Activated CD8-positive, alpha-beta T cell treated with anti-CD3 and anti-CD28 coated beads, Interleukin-2, amount 10 ng/mL, durations not matched to agents 7 days and 5 days (primary cell): ENCODE results near the gene TRIM46. TPM values are rescaled to one million over a fixed set of nuclear protein-coding genes. Genes with fewer than 3 reads are reported as not detected.
"Not testable (repeated sequence)": the region's sequence is repeated elsewhere in the genome, so short reads cannot be mapped to it uniquely, and the experiment has no call there.

Source experiments
- ATAC-seq: fragments of 150-1000 bp; cut with Tn5 transposase; one replicate; pipeline ENCODE4 v1.10.0; 2021; ENCODE audit warnings: moderate library complexity
- CTCF ChIA-PET: fragments of 350-600 bp; sonication (Branson Sonifier 250); formaldehyde crosslinking; loops from one replicate; lab custom pipeline; 2021; ENCODE audit warnings: antibody characterized with exemption; lab: Charles Lee
- POLR2A ChIA-PET: fragments of 350-600 bp; sonication (Branson Sonifier 250); formaldehyde crosslinking; loops from one replicate; lab custom pipeline; 2021; ENCODE audit warnings: antibody characterized with exemption; lab: Charles Lee
- DNase-seq: peaks from one replicate; pipeline ENCODE4 v3.0.0-alpha.2; 2020
- H3K27ac Mint-ChIP-seq: one replicate; pipeline ENCODE4 v1.8.0; 2021; ENCODE audit warnings: mild to moderate bottlenecking, mixed read lengths
- H3K27me3 Mint-ChIP-seq: one replicate; pipeline ENCODE4 v1.8.0; 2021; ENCODE audit warnings: low read depth, mixed read lengths
- H3K36me3 Mint-ChIP-seq: one replicate; pipeline ENCODE4 v1.8.0; 2021; ENCODE audit warnings: low read depth, mixed read lengths
- H3K4me1 Mint-ChIP-seq: one replicate; pipeline ENCODE4 v1.8.0; 2021; ENCODE audit warnings: low read depth, mixed read lengths
- H3K4me3 Mint-ChIP-seq: one replicate; pipeline ENCODE4 v1.8.0; 2021; ENCODE audit warnings: mild to moderate bottlenecking, mixed read lengths
- H3K9me3 Mint-ChIP-seq: one replicate; pipeline ENCODE4 v1.8.0; 2022; ENCODE audit warnings: mixed read lengths; ENCODE audit not compliant: insufficient read depth
- total RNA-seq, 2 experiments: library from RNA; stranded (reverse); gene quantifications; one replicate each; pipeline ENCODE4 v1.2.3, GENCODE V29; 2021

Gene TRIM46
- total RNA-seq, 2 experiments from 2014 or later = 14.6 TPM

GRCh38 chr1:155188268-155188667 is 14.6 kb downstream of the TRIM46 start:
- H3K9me3 Mint-ChIP-seq = no peaks in the 10 kb centered on the region
- CTCF ChIA-PET = no interaction called here

DNA sequence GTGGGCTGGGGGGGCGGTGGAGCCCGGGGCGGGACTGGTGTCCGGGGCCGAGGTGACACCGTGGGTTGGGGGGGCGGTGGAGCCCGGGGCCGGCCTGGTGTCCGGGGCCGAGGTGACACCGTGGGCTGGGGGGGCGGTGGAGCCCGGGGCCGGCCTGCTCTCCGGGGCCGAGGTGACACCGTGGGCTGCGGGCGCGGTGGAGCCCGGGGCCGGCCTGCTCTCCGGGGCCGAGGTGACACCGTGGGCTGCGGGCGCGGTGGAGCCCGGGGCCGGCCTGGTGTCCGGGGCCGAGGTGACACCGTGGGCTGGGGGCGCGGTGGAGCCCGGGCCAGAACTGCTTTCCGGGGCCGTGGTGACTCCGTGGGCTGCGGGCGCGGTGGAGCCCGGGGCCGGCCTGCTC is 16.3 kb downstream of the TRIM46 start:
- H3K36me3 Mint-ChIP-seq, CTCF ChIA-PET, H3K4me3 Mint-ChIP-seq, H3K9me3 Mint-ChIP-seq, DNase-seq, ATAC-seq, H3K27ac Mint-ChIP-seq, H3K27me3 Mint-ChIP-seq, POLR2A ChIA-PET: not testable (repeated sequence)
- peaks cover 39% of the 10 kb centered on the region for H3K4me1 Mint-ChIP-seq

More at GRCh38 chr1:155188268-155188667, 14.6 kb downstream of the TRIM46 start:
- POLR2A ChIA-PET = no interaction called here
- Mint-ChIP-seq H3K4me3 (no peak overlapping the region), H3K4me1 (peaks cover 24% of the 10 kb centered on the region), H3K27ac (peak overlapping the region; percentile 83), H3K36me3 (peaks cover 2% of the 10 kb centered on the region), H3K27me3 (no peaks in the 10 kb centered on the region)
- no peak for DNase-seq
- no peak for ATAC-seq

DNA sequence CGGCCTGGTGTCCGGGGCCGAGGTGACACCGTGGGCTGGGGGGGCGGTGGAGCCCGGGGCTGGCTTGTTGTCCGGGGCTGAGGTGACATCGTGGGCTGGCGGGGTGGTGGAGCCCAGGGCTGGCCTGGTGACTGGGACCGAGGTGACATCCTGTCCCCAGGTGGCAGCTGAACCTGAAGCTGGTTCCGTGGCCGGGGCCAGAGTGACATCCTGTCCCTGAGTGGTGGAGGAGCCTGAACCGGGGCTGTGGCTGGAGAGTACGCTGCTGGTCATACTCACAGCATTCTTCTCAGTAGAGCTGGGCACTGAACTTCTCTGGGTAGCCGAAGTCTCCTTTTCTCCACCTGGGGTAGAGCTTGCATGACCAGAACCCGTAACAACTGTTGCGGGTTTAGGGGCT is 18.3 kb downstream of the TRIM46 start:
- Mint-ChIP-seq H3K36me3 (no peaks in the 10 kb centered on the region), H3K27me3 (no peaks in the 10 kb centered on the region), H3K4me1 (peaks cover 49% of the 10 kb centered on the region), H3K27ac (peak overlapping the region; percentile 92), H3K9me3 (no peaks in the 10 kb centered on the region), H3K4me3 (peak overlapping the region; percentile 64)
- DNase-seq (no peak), ATAC-seq (no peak)
- CTCF ChIA-PET = interaction anchor here (1.0 to 4.4 kb wide), 7 partner anchors 11 to 107 kb away, joined by 3 to 161 read pairs (median 16); partner anchors contain the start of genes KRTCAP2, MTX1, SLC50A1 and THBS3
- POLR2A ChIA-PET = interaction anchor here (3.8 kb wide), 1 partner anchor 17 kb away, joined by 68 read pairs; the partner anchor contains the start of genes KRTCAP2 and TRIM46

- H3K4me1 Mint-ChIP-seq = peaks cover 47% of the 10 kb centered on the region
- no peaks in the 10 kb centered on the region for H3K36me3 Mint-ChIP-seq
- no peaks in the 10 kb centered on the region for H3K27me3 Mint-ChIP-seq
- no peak for ATAC-seq
- DNase-seq = peak; percentile 49
- H3K4me3 Mint-ChIP-seq = peak overlapping the region; percentile 84
- ChIA-PET POLR2A (interaction anchor here (0.6 to 3.8 kb wide), 10 partner anchors 7 to 666 kb away, joined by 3 to 68 read pairs (median 4); partner anchors contain the start of genes CLK2, KRTCAP2, MTX1 and PMVK), CTCF (interaction anchor here (1.0 to 4.4 kb wide), 18 partner anchors 8 to 130 kb away, joined by 3 to 161 read pairs (median 7); partner anchors contain the start of genes KRTCAP2, MTX1, SCAMP3 and SLC50A1)
- H3K9me3 Mint-ChIP-seq = no peaks in the 10 kb centered on the region
- H3K27ac Mint-ChIP-seq = peak overlapping the region; percentile 98
These were observed 19.0 kb downstream of the TRIM46 start for GRCh38 chr1:155192346-155193274.

DNA sequence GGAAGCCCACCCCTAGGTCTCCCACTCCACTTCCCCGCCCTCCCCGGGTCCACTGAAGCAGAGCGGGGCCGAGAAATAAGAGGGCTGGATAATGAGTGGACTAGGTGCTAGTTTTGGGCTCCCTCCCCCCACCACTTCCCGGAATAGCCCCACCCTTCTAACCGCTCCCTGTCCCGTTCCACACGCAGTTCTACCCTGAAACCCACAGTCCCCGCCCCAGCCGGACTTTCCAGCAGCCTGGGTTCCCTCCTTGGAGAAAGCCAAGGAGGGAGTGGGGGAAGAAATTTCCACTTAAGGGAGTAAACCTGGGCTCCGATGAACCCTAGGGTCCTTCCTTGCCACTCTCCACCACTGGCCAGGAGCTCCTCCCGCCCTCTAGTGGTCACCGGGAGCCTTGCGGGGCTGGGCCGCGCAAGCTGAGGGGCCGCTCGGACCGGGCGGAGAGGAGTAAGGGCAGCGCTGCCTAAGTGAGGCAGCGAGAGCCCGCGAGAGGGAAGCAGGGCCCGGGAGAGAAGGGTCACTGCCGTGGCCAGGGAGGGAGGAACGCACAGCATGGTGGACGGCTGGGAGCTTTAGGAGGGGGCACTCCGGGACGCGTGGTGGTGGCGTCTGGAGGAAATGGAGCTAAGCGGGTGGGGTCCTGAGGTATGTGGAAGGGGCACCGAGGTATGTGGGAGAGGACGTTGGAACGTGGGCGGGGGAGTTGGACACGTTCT is 19.8 kb downstream of the TRIM46 start:
- Mint-ChIP-seq H3K9me3 (no peaks in the 10 kb centered on the region), H3K4me3 (peak overlapping the region; percentile 84), H3K27ac (peak overlapping the region; percentile 98), H3K27me3 (no peaks in the 10 kb centered on the region), H3K36me3 (no peaks in the 10 kb centered on the region), H3K4me1 (peaks cover 40% of the 10 kb centered on the region)
- ChIA-PET CTCF (interaction anchor here (0.7 to 4.4 kb wide), 22 partner anchors 8 to 129 kb away, joined by 3 to 161 read pairs (median 6); partner anchors contain the start of genes HCN3, KRTCAP2, MTX1 and SCAMP3), POLR2A (interaction anchor here (0.6 to 3.8 kb wide), 13 partner anchors 8 to 665 kb away, joined by 3 to 68 read pairs (median 5); partner anchors contain the start of genes CLK2, KRTCAP2, MTX1 and PMVK)
- peak; percentile 82 for DNase-seq
- ATAC-seq = peak; percentile 49

- DNase-seq, H3K9me3 Mint-ChIP-seq, ATAC-seq, H3K27me3 Mint-ChIP-seq, H3K36me3 Mint-ChIP-seq: not testable (repeated sequence)
- POLR2A ChIA-PET = interaction anchor here (1.0 to 3.8 kb wide), 11 partner anchors 9 to 258 kb away, joined by 3 to 68 read pairs (median 7); partner anchors contain the start of genes CLK2, KRTCAP2, MTX1 and PMVK
- Mint-ChIP-seq H3K27ac (peak overlapping the region; percentile 98), H3K4me3 (peak overlapping the region; percentile 84), H3K4me1 (peaks cover 40% of the 10 kb centered on the region)
- CTCF ChIA-PET = interaction anchor here (0.7 to 4.4 kb wide), 21 partner anchors 9 to 129 kb away, joined by 3 to 161 read pairs (median 6); partner anchors contain the start of genes HCN3, KRTCAP2, MTX1 and SCAMP3
These were observed 20.3 kb downstream of the TRIM46 start for GRCh38 chr1:155193991-155194240.

- Mint-ChIP-seq H3K4me3 (peak overlapping the region; percentile 65), H3K9me3 (no peaks in the 10 kb centered on the region), H3K27ac (peak overlapping the region; percentile 58), H3K4me1 (peaks cover 40% of the 10 kb centered on the region), H3K27me3 (no peaks in the 10 kb centered on the region), H3K36me3 (no peaks in the 10 kb centered on the region)
- ChIA-PET CTCF (interaction anchor here (1.0 to 4.4 kb wide), 12 partner anchors 8 to 110 kb away, joined by 3 to 161 read pairs (median 10); partner anchors contain the start of genes HCN3, KRTCAP2, MTX1 and THBS3), POLR2A (interaction anchor here (0.6 to 3.8 kb wide), 8 partner anchors 8 to 126 kb away, joined by 3 to 68 read pairs (median 7); partner anchors contain the start of genes KRTCAP2, RUSC1, SCAMP3 and SLC50A1)
- ATAC-seq = no peak
- DNase-seq = no peak
These were observed 21.8 kb downstream of the TRIM46 start for GRCh38 chr1:155195201-155196102.

DNA sequence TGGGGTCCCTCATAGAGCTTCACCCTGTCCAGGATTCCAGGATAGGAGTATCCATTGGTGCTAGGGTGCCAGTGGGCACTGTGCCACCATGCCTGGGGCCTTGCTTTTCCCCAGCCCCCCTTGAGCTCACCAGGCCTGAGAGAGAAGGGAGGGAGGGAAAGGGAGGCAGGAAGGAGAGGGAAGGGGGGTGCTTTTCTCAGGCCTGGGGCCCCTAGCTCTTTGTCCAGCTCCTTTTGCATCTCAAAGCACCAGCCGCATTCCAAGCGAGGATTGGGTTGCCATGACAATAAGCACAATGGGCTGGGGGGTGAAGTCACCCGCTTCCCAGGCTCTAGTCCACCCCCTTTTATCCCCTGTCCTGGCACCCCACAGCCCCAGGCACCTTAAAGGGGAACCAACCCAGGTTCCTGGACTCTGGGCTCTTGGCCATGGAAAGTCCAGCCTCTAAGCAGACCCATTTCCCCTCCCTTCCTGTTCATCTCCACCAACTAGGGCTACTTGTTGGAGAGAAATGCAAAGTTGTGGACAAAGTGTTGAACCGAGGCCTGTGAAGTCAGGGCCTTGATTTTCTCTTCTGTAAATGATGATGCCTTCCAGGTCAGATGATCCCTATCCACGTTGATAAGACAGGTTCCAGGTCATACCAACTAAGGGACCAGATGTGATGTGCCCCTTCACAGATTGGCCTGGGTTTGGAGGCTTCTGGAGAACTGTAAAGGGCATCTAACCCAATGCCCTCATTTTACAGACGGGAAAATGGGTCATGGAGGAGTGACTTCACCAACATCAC is 22.6 kb downstream of the TRIM46 start:
- CTCF ChIA-PET = interaction anchor here (1.2 to 4.0 kb wide), 3 partner anchors 10 to 111 kb away, joined by 3 to 14 read pairs (median 3); partner anchors contain the start of gene THBS3
- Mint-ChIP-seq H3K27me3 (no peaks in the 10 kb centered on the region), H3K4me3 (peak overlapping the region; percentile 65)

GRCh38 chr1:155196893-155197638 is 23.4 kb downstream of the TRIM46 start:
- H3K36me3 Mint-ChIP-seq = no peaks in the 10 kb centered on the region
- DNase-seq (no peak), ATAC-seq (no peak)
- no peaks in the 10 kb centered on the region for H3K9me3 Mint-ChIP-seq
- no peak overlapping the region for H3K27ac Mint-ChIP-seq
- ChIA-PET POLR2A (no interaction called here), CTCF (interaction anchor here (1.2 to 4.0 kb wide), 3 partner anchors 9 to 53 kb away, joined by 3 to 14 read pairs (median 3); partner anchors contain the start of gene THBS3)
- H3K4me1 Mint-ChIP-seq = peaks cover 37% of the 10 kb centered on the region
- no peak overlapping the region for H3K4me3 Mint-ChIP-seq
- H3K27me3 Mint-ChIP-seq = no peaks in the 10 kb centered on the region

More for the DNA sequence above, 22.6 kb downstream of the TRIM46 start:
- ATAC-seq = no peak
- peaks cover 40% of the 10 kb centered on the region for H3K4me1 Mint-ChIP-seq
- H3K9me3 Mint-ChIP-seq = no peaks in the 10 kb centered on the region
- no peaks in the 10 kb centered on the region for H3K36me3 Mint-ChIP-seq
- POLR2A ChIA-PET = interaction anchor here (0.6 to 1.0 kb wide), 2 partner anchors 12 to 87 kb away, joined by 3 read pairs; partner anchors contain the start of gene THBS3
- no peak overlapping the region for H3K27ac Mint-ChIP-seq
- DNase-seq = no peak
